HEK293 (cell line): ENCODE measurements around the gene NTN5.

Experiments used
- SP7 ChIP-seq: fragments of 450-650 bp; formaldehyde crosslinking; IDR thresholded peaks from 2 replicates; pipeline ENCODE4 v1.5.1; 2016; ENCODE audit warnings: missing biosample characterization, missing genetic modification characterization
- ZBTB20 ChIP-seq: fragments of 450-650 bp; formaldehyde crosslinking; IDR thresholded peaks from 2 replicates; pipeline ENCODE4 v1.5.1; 2016; ENCODE audit warnings: missing biosample characterization, missing genetic modification characterization
- ZFHX2 ChIP-seq: fragments of 450-650 bp; formaldehyde crosslinking; conservative IDR thresholded peaks from 2 replicates; pipeline ENCODE4 v1.5.1; 2016; ENCODE audit warnings: missing biosample characterization, missing genetic modification characterization
- ZNF132 ChIP-seq: fragments of 450-650 bp; formaldehyde crosslinking; IDR thresholded peaks from 2 replicates; pipeline ENCODE4 v1.5.1; 2017; ENCODE audit warnings: missing biosample characterization, missing genetic modification characterization, borderline replicate concordance
- ZNF16 ChIP-seq: fragments of 450-650 bp; formaldehyde crosslinking; IDR thresholded peaks from 2 replicates; pipeline ENCODE4 v1.5.1; 2016; ENCODE audit warnings: low read depth, missing biosample characterization, missing genetic modification characterization
- ZNF19 ChIP-seq: fragments of 450-650 bp; formaldehyde crosslinking; IDR thresholded peaks from 2 replicates; pipeline ENCODE4; 2016; ENCODE audit warnings: missing biosample characterization, missing genetic modification characterization, low read depth
- ZNF248 ChIP-seq: fragments of 450-650 bp; formaldehyde crosslinking; IDR thresholded peaks from 2 replicates; pipeline ENCODE4 v1.5.1; 2017; ENCODE audit warnings: missing biosample characterization, missing genetic modification characterization
- ZNF311 ChIP-seq: fragments of 450-650 bp; formaldehyde crosslinking; IDR thresholded peaks from 2 replicates; pipeline ENCODE4 v1.5.1; 2017; ENCODE audit warnings: missing biosample characterization, missing genetic modification characterization, borderline replicate concordance
- ZNF324 ChIP-seq: fragments of 450-650 bp; formaldehyde crosslinking; IDR thresholded peaks from 2 replicates; pipeline ENCODE4 v1.5.1; 2016; ENCODE audit warnings: missing biosample characterization, missing genetic modification characterization
- ZNF354C ChIP-seq: fragments of 450-650 bp; formaldehyde crosslinking; IDR thresholded peaks from 2 replicates; pipeline ENCODE4 v1.5.1; 2016; ENCODE audit warnings: missing biosample characterization, missing genetic modification characterization, low read depth, borderline replicate concordance
- ZNF366 ChIP-seq: fragments of 450-650 bp; formaldehyde crosslinking; conservative IDR thresholded peaks from 2 replicates; pipeline ENCODE4 v1.5.1; 2016; ENCODE audit warnings: missing biosample characterization, missing genetic modification characterization
- ZNF391 ChIP-seq: fragments of 450-650 bp; formaldehyde crosslinking; IDR thresholded peaks from 2 replicates; pipeline ENCODE4 v1.5.1; 2016; ENCODE audit warnings: low read depth, missing biosample characterization, missing genetic modification characterization, borderline replicate concordance
- ZNF394 ChIP-seq: fragments of 450-650 bp; formaldehyde crosslinking; IDR thresholded peaks from 2 replicates; pipeline ENCODE4 v1.5.1; 2016; ENCODE audit warnings: missing biosample characterization, missing genetic modification characterization, mild to moderate bottlenecking, moderate library complexity, borderline replicate concordance
- ZNF529 ChIP-seq: fragments of 450-650 bp; formaldehyde crosslinking; IDR thresholded peaks from 2 replicates; pipeline ENCODE4 v1.5.1; 2017; ENCODE audit warnings: missing genetic modification characterization, missing biosample characterization; ENCODE audit not compliant: insufficient replicate concordance
- ZNF571 ChIP-seq: fragments of 450-650 bp; formaldehyde crosslinking; IDR thresholded peaks from 2 replicates; pipeline ENCODE4 v1.5.0; 2017; ENCODE audit warnings: missing biosample characterization, missing genetic modification characterization
- ZNF596 ChIP-seq: fragments of 450-650 bp; IDR thresholded peaks from 2 replicates; pipeline ENCODE4 v1.5.0; 2018; ENCODE audit warnings: missing biosample characterization, mild to moderate bottlenecking, missing genetic modification characterization, moderate library complexity
- ZSCAN30 ChIP-seq: fragments of 450-650 bp; IDR thresholded peaks from 2 replicates; pipeline ENCODE4 v1.5.1; 2018; ENCODE audit warnings: missing biosample characterization, mild to moderate bottlenecking, missing genetic modification characterization, moderate library complexity
- TF ChIP-seq, protein P1 (sequence below): fragments of 450-650 bp; formaldehyde crosslinking; IDR thresholded peaks from 2 replicates; pipeline ENCODE4 v1.5.1; 2017; ENCODE audit warnings: missing biosample characterization, missing genetic modification characterization
- TF ChIP-seq, protein P2 (sequence below): fragments of 450-650 bp; formaldehyde crosslinking; IDR thresholded peaks from 2 replicates; pipeline ENCODE4 v1.5.1; 2016; ENCODE audit warnings: missing biosample characterization, missing genetic modification characterization
- TF ChIP-seq, protein P3 (sequence below): fragments of 450-650 bp; formaldehyde crosslinking; IDR thresholded peaks from 2 replicates; pipeline ENCODE4 v1.5.1; 2016; ENCODE audit warnings: missing biosample characterization, missing genetic modification characterization
- TF ChIP-seq, protein P4 (sequence below): fragments of 450-650 bp; formaldehyde crosslinking; IDR thresholded peaks from 2 replicates; pipeline ENCODE4 v1.5.1; 2016; ENCODE audit warnings: missing biosample characterization, missing genetic modification characterization
- TF ChIP-seq, protein P5 (sequence below): fragments of 450-650 bp; formaldehyde crosslinking; optimal IDR thresholded peaks from 2 replicates; pipeline ENCODE3; 2016; ENCODE audit warnings: missing biosample characterization, mild to moderate bottlenecking, missing genetic modification characterization
- TF ChIP-seq, protein P6 (sequence below): fragments of 450-650 bp; formaldehyde crosslinking; IDR thresholded peaks from 2 replicates; pipeline ENCODE4 v1.5.1; 2016; ENCODE audit warnings: missing biosample characterization, missing genetic modification characterization
- TF ChIP-seq, protein P7 (sequence below): fragments of 450-650 bp; formaldehyde crosslinking; IDR thresholded peaks from 2 replicates; pipeline ENCODE4 v1.5.1; 2017; ENCODE audit warnings: missing biosample characterization, missing genetic modification characterization
- TF ChIP-seq, protein P8 (sequence below): fragments of 450-650 bp; formaldehyde crosslinking; IDR thresholded peaks from 2 replicates; pipeline ENCODE4 v1.5.1; 2016; ENCODE audit warnings: missing biosample characterization, missing genetic modification characterization

The NTN5 gene

DNA sequence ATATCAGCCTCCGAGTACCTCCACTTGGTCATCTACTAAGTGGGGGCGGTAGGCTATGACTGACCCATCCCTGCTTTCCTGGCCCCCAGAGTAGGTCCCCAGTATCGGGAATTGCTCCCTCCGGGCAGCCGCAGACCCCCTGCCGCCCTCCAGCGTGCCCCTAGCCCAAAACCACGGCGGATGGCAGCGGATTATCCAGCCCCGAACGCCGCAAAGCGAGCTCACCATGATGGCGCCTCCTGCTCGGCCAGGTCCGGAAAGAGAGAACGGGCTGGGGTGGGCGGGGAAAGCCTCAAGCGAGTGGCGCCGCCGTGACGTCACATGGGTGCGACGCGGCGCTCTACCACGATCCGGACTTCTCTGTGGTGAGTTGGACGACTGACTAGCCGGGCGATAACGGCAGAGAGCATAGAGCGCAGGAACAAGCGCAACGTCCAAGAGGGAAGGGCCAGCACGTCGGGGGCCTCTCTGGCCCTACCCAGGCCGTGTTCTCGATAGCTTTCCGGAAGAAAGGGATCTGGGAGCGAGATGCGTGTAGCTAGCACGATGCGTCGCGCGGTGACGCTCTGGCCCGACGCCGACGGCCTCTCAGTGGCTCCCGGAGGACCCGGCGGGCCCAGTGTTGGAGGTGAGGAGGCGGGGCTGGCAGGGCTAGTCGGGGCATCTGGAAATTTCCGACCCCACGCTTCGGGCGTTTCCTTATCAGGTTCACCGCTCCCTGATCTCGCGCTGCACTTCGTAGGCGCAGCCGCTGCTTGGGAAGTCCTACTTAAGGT, 53.7 kb downstream of the NTN5 start, which contains the start of the genes RPL18 and SPHK2 (continued):
- TF ChIP-seq, protein P1, sequence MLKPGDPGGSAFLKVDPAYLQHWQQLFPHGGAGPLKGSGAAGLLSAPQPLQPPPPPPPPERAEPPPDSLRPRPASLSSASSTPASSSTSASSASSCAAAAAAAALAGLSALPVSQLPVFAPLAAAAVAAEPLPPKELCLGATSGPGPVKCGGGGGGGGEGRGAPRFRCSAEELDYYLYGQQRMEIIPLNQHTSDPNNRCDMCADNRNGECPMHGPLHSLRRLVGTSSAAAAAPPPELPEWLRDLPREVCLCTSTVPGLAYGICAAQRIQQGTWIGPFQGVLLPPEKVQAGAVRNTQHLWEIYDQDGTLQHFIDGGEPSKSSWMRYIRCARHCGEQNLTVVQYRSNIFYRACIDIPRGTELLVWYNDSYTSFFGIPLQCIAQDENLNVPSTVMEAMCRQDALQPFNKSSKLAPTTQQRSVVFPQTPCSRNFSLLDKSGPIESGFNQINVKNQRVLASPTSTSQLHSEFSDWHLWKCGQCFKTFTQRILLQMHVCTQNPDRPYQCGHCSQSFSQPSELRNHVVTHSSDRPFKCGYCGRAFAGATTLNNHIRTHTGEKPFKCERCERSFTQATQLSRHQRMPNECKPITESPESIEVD (tag by site-specific recombination) = no peak
- TF ChIP-seq, protein P2, sequence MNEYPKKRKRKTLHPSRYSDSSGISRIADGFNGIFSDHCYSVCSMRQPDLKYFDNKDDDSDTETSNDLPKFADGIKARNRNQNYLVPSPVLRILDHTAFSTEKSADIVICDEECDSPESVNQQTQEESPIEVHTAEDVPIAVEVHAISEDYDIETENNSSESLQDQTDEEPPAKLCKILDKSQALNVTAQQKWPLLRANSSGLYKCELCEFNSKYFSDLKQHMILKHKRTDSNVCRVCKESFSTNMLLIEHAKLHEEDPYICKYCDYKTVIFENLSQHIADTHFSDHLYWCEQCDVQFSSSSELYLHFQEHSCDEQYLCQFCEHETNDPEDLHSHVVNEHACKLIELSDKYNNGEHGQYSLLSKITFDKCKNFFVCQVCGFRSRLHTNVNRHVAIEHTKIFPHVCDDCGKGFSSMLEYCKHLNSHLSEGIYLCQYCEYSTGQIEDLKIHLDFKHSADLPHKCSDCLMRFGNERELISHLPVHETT (tag by site-specific recombination) = peak; percentile 98
- TF ChIP-seq, protein P3, sequence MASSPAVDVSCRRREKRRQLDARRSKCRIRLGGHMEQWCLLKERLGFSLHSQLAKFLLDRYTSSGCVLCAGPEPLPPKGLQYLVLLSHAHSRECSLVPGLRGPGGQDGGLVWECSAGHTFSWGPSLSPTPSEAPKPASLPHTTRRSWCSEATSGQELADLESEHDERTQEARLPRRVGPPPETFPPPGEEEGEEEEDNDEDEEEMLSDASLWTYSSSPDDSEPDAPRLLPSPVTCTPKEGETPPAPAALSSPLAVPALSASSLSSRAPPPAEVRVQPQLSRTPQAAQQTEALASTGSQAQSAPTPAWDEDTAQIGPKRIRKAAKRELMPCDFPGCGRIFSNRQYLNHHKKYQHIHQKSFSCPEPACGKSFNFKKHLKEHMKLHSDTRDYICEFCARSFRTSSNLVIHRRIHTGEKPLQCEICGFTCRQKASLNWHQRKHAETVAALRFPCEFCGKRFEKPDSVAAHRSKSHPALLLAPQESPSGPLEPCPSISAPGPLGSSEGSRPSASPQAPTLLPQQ (tag by site-specific recombination) = peak; percentile 96
- no peak for TF ChIP-seq ZNF311
- no peak for TF ChIP-seq ZNF354C (tag by site-specific recombination)
- TF ChIP-seq ZNF394 (tag by site-specific recombination) = peak; percentile 37
- TF ChIP-seq ZNF132 (tag by site-specific recombination) = no peak
- no peak for TF ChIP-seq ZNF571 (tag by site-specific recombination)
- TF ChIP-seq, protein P4, sequence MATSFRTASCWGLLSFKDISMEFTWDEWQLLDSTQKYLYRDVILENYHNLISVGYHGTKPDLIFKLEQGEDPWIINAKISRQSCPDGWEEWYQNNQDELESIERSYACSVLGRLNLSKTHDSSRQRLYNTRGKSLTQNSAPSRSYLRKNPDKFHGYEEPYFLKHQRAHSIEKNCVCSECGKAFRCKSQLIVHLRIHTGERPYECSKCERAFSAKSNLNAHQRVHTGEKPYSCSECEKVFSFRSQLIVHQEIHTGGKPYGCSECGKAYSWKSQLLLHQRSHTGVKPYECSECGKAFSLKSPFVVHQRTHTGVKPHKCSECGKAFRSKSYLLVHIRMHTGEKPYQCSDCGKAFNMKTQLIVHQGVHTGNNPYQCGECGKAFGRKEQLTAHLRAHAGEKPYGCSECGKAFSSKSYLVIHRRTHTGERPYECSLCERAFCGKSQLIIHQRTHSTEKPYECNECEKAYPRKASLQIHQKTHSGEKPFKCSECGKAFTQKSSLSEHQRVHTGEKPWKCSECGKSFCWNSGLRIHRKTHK (tag by site-specific recombination) = no peak
- TF ChIP-seq ZNF366 (tag by site-specific recombination) = peak; percentile 89
- TF ChIP-seq ZNF529 (tag by site-specific recombination) = no peak
- TF ChIP-seq, protein P5, sequence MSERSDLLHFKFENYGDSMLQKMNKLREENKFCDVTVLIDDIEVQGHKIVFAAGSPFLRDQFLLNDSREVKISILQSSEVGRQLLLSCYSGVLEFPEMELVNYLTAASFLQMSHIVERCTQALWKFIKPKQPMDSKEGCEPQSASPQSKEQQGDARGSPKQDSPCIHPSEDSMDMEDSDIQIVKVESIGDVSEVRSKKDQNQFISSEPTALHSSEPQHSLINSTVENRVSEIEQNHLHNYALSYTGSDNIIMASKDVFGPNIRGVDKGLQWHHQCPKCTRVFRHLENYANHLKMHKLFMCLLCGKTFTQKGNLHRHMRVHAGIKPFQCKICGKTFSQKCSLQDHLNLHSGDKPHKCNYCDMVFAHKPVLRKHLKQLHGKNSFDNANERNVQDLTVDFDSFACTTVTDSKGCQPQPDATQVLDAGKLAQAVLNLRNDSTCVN (tag by site-specific recombination) = peak; percentile 51
- TF ChIP-seq SP7 = peak; percentile 93
- peak; percentile 87 for TF ChIP-seq ZNF324 (tag by site-specific recombination)
- TF ChIP-seq ZNF248 (tag by site-specific recombination) = no peak
- peak; percentile 78; the same call in 1 of the 2 replicates for TF ChIP-seq ZNF391
- TF ChIP-seq ZNF19 (tag by site-specific recombination) = no peak
- peak; percentile 65; the same call in 1 of the 2 replicates for TF ChIP-seq ZFHX2 (tag by site-specific recombination)
- TF ChIP-seq ZBTB20 (tag by site-specific recombination) = peak; percentile 67; the same call in 1 of the 2 replicates
- TF ChIP-seq ZNF16 (tag by site-specific recombination) = no peak
- TF ChIP-seq, protein P6, sequence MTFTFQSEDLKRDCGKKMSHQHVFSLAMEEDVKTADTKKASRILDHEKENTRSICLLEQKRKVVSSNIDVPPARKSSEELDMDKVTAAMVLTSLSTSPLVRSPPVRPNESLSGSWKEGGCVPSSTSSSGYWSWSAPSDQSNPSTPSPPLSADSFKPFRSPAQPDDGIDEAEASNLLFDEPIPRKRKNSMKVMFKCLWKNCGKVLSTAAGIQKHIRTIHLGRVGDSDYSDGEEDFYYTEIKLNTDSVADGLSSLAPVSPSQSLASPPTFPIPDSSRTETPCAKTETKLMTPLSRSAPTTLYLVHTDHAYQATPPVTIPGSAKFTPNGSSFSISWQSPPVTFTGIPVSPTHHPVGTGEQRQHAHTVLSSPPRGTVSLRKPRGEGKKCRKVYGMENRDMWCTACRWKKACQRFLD (tag by site-specific recombination) = no peak
- TF ChIP-seq, protein P7, sequence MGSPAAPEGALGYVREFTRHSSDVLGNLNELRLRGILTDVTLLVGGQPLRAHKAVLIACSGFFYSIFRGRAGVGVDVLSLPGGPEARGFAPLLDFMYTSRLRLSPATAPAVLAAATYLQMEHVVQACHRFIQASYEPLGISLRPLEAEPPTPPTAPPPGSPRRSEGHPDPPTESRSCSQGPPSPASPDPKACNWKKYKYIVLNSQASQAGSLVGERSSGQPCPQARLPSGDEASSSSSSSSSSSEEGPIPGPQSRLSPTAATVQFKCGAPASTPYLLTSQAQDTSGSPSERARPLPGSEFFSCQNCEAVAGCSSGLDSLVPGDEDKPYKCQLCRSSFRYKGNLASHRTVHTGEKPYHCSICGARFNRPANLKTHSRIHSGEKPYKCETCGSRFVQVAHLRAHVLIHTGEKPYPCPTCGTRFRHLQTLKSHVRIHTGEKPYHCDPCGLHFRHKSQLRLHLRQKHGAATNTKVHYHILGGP (tag by site-specific recombination) = 0 out of 2 replicates have a peak, but pooled peaks have one; percentile 29
- no peak; the same call in none of the 2 replicates for TF ChIP-seq ZSCAN30 (tag by site-specific recombination)
- TF ChIP-seq, protein P8, sequence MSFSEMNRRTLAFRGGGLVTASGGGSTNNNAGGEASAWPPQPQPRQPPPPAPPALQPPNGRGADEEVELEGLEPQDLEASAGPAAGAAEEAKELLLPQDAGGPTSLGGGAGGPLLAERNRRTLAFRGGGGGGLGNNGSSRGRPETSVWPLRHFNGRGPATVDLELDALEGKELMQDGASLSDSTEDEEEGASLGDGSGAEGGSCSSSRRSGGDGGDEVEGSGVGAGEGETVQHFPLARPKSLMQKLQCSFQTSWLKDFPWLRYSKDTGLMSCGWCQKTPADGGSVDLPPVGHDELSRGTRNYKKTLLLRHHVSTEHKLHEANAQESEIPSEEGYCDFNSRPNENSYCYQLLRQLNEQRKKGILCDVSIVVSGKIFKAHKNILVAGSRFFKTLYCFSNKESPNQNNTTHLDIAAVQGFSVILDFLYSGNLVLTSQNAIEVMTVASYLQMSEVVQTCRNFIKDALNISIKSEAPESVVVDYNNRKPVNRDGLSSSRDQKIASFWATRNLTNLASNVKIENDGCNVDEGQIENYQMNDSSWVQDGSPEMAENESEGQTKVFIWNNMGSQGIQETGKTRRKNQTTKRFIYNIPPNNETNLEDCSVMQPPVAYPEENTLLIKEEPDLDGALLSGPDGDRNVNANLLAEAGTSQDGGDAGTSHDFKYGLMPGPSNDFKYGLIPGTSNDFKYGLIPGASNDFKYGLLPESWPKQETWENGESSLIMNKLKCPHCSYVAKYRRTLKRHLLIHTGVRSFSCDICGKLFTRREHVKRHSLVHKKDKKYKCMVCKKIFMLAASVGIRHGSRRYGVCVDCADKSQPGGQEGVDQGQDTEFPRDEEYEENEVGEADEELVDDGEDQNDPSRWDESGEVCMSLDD (tag by site-specific recombination) = peak; percentile 49; the same call in 1 of the 2 replicates
- no peak for TF ChIP-seq ZNF596
